MM.1S (cell line): Measurements from ENCODE around the gene UQCR10.

Experiments
- DNase-seq: peaks from one replicate; pipeline ENCODE4 v3.0.0-alpha.2; 2015
- H2AFZ ChIP-seq: fragments of 300-600 bp; sonication (generic); 2 replicates; pipeline ENCODE4 v1.6.0; 2016; ENCODE audit warnings: antibody characterized with exemption, low read length
- H3F3A ChIP-seq: fragments of 300-600 bp; sonication (generic); 2 replicates; pipeline ENCODE4 v1.6.1; 2016; ENCODE audit warnings: mild to moderate bottlenecking, antibody characterized with exemption, low read length, moderate library complexity, mixed read lengths; ENCODE audit not compliant: insufficient read depth
- H3K27ac ChIP-seq: fragments of 300-600 bp; sonication (generic); 2 replicates; pipeline ENCODE4 v1.5.1; 2016; ENCODE audit warnings: mild to moderate bottlenecking, low read length
- H3K27me3 ChIP-seq: fragments of 300-600 bp; sonication (generic); replicated peaks from 2 replicates; pipeline ENCODE4 v1.6.0; 2016; ENCODE audit warnings: low read length; ENCODE audit not compliant: insufficient read depth
- H3K36me3 ChIP-seq: fragments of 300-600 bp; sonication (generic); replicated peaks from 2 replicates; pipeline ENCODE4 v1.6.1; 2016; ENCODE audit warnings: mild to moderate bottlenecking, low read length, mixed read lengths; ENCODE audit not compliant: insufficient read depth
- H3K4me1 ChIP-seq: fragments of 300-600 bp; sonication (generic); 2 replicates; pipeline ENCODE4 v1.6.1; 2016; ENCODE audit warnings: low read length, mixed read lengths
- H3K4me2 ChIP-seq: fragments of 300-600 bp; sonication (generic); 2 replicates; pipeline ENCODE4 v1.6.0; 2016; ENCODE audit warnings: low read depth, low read length
- H3K4me3 ChIP-seq: fragments of 300-600 bp; sonication (generic); 2 replicates; pipeline ENCODE4 v1.5.1; 2016; ENCODE audit warnings: low read length, mixed read lengths
- H3K79me2 ChIP-seq: fragments of 300-600 bp; sonication (generic); 2 replicates; pipeline ENCODE4 v1.6.1; 2016; ENCODE audit warnings: mixed run types, low read length, mixed read lengths
- H3K9ac ChIP-seq: fragments of 300-600 bp; sonication (generic); 2 replicates; pipeline ENCODE4 v1.6.1; 2016; ENCODE audit warnings: low read length, mixed read lengths
- H3K9me2 ChIP-seq: fragments of 300-600 bp; sonication (generic); replicated peaks from 2 replicates; pipeline ENCODE4 v1.6.1; 2016; ENCODE audit warnings: mild to moderate bottlenecking, low read length, mixed read lengths; ENCODE audit not compliant: insufficient read depth
- H3K9me3 ChIP-seq: fragments of 300-600 bp; sonication (generic); replicated peaks from 2 replicates; pipeline ENCODE4 v1.6.1; 2016; ENCODE audit warnings: mild to moderate bottlenecking, low read length, mixed read lengths; ENCODE audit not compliant: insufficient read depth
- H4K20me1 ChIP-seq: fragments of 300-600 bp; sonication (generic); 2 replicates; pipeline ENCODE4 v1.6.1; 2016; ENCODE audit warnings: mild to moderate bottlenecking, low read length, moderate library complexity, mixed read lengths; ENCODE audit not compliant: insufficient read depth
- CTCF ChIP-seq: fragments of 300-600 bp; sonication (generic); IDR thresholded peaks from 2 replicates; pipeline ENCODE4 v1.5.1; 2016; ENCODE audit warnings: antibody characterized with exemption, low read length, mixed read lengths
- EZH2 ChIP-seq: fragments of 300-600 bp; sonication (generic); optimal IDR thresholded peaks from 2 replicates; pipeline ENCODE3; 2017; ENCODE audit warnings: low read depth, mild to moderate bottlenecking, antibody characterized with exemption, low read length, mixed read lengths
- EZH2phosphoT487 ChIP-seq: fragments of 300-600 bp; sonication (generic); IDR thresholded peaks from 2 replicates; pipeline ENCODE4 v1.6.1; 2018; ENCODE audit warnings: antibody characterized with exemption, low read length

UQCR10 gene

GRCh38 chr22:29737251-29738117 lies 29.7 kb upstream of the UQCR10 start:
- Histone ChIP-seq H3K36me3 (no peaks in the 10 kb centered on the region), H2AFZ (no peak overlapping the region), H3K79me2 (no peaks in the 10 kb centered on the region), H3K9me2 (no peaks in the 10 kb centered on the region), H3K4me3 (no peak overlapping the region), H4K20me1 (no peaks in the 10 kb centered on the region), H3K4me2 (no peak overlapping the region), H3K9me3 (no peaks in the 10 kb centered on the region), H3K4me1 (no peaks in the 10 kb centered on the region), H3K27ac (no peak overlapping the region), H3K27me3 (no peaks in the 10 kb centered on the region), H3K9ac (no peak overlapping the region), H3F3A (no peaks in the 10 kb centered on the region)
- no peak for DNase-seq
- TF ChIP-seq EZH2 (no peak), EZH2phosphoT487 (no peak), CTCF (no peak)

GRCh38 chr22:29738118-29738815 lies 28.9 kb upstream of the UQCR10 start:
- H3K27ac ChIP-seq = no peak overlapping the region
- H3K4me2 ChIP-seq = no peak overlapping the region
- H3F3A ChIP-seq = no peaks in the 10 kb centered on the region
- H2AFZ ChIP-seq = no peak overlapping the region
- no peak overlapping the region for H3K4me3 ChIP-seq
- H3K9ac ChIP-seq = no peak overlapping the region
- no peaks in the 10 kb centered on the region for H3K9me3 ChIP-seq
- no peaks in the 10 kb centered on the region for H3K79me2 ChIP-seq
- H3K36me3 ChIP-seq = no peaks in the 10 kb centered on the region
- no peaks in the 10 kb centered on the region for H3K4me1 ChIP-seq
- DNase-seq = no peak
- H4K20me1 ChIP-seq = no peaks in the 10 kb centered on the region
- TF ChIP-seq EZH2 (no peak), EZH2phosphoT487 (no peak), CTCF (no peak)
- no peaks in the 10 kb centered on the region for H3K9me2 ChIP-seq
- no peaks in the 10 kb centered on the region for H3K27me3 ChIP-seq

GRCh38 chr22:29739346-29739875 lies 27.8 kb upstream of the UQCR10 start:
- Histone ChIP-seq H3K27me3 (no peaks in the 10 kb centered on the region), H3K4me2 (no peak overlapping the region), H3K9me3 (no peaks in the 10 kb centered on the region), H2AFZ (no peak overlapping the region), H3K9ac (no peak overlapping the region), H3K27ac (no peak overlapping the region), H3K36me3 (no peaks in the 10 kb centered on the region), H3K4me3 (no peak overlapping the region), H3K79me2 (no peaks in the 10 kb centered on the region), H3K9me2 (no peaks in the 10 kb centered on the region), H3K4me1 (no peaks in the 10 kb centered on the region), H3F3A (no peaks in the 10 kb centered on the region), H4K20me1 (no peaks in the 10 kb centered on the region)
- no peak for TF ChIP-seq CTCF
- TF ChIP-seq EZH2phosphoT487 = no peak
- TF ChIP-seq EZH2 = no peak
- no peak for DNase-seq
